ENCODE results near the gene GLT1D1.
"Not testable (repeated sequence)": the region's sequence is repeated elsewhere in the genome, so short reads cannot be mapped to it uniquely, and the experiment has no call there.

Gene GLT1D1

DNA sequence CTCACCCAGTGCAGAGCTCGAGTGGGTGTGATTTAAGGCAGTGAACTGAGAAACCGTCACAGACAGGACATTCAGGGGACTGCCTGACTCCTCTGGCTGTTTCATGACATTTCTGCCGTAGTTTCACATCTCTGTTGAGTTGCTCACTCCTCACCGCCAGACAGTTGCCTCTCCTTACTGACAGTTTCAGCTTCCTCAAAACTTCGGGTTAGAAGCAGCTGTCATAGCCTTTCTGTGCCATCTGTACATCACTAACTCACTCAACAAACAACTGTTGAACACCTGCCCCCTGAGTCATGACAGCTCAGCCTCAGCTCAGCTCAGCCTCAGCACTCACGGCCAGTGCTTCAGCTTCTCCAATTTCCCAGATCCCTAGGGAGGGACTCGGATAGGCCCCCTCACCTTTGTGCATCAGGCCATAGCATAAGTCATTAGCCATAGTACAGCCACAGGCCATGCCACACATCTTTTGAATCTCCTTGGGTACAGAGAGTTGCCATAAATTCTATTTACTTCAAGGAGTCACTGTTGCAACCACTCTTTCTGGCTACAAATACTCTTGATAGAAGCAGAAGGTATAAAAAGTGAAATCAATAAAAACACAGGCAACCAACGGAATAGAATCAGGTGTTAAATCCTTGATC is 23.3 kb upstream of the GLT1D1 start:
- TF ChIP-seq, protein P1, sequence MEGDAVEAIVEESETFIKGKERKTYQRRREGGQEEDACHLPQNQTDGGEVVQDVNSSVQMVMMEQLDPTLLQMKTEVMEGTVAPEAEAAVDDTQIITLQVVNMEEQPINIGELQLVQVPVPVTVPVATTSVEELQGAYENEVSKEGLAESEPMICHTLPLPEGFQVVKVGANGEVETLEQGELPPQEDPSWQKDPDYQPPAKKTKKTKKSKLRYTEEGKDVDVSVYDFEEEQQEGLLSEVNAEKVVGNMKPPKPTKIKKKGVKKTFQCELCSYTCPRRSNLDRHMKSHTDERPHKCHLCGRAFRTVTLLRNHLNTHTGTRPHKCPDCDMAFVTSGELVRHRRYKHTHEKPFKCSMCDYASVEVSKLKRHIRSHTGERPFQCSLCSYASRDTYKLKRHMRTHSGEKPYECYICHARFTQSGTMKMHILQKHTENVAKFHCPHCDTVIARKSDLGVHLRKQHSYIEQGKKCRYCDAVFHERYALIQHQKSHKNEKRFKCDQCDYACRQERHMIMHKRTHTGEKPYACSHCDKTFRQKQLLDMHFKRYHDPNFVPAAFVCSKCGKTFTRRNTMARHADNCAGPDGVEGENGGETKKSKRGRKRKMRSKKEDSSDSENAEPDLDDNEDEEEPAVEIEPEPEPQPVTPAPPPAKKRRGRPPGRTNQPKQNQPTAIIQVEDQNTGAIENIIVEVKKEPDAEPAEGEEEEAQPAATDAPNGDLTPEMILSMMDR (IDR thresholded peaks at IDR 0.05; ENCODE audit: borderline replicate concordance, control extremely low read depth, extremely low read depth, insufficient read depth, missing control alignments): no peak
- in situ Hi-C loops (cut with MboI; ENCODE audit: low sequenced_read_pairs, unreplicated experiment): no loop called here
- DNase-seq (ENCODE audit: low spot score): peak; percentile 73

DNA sequence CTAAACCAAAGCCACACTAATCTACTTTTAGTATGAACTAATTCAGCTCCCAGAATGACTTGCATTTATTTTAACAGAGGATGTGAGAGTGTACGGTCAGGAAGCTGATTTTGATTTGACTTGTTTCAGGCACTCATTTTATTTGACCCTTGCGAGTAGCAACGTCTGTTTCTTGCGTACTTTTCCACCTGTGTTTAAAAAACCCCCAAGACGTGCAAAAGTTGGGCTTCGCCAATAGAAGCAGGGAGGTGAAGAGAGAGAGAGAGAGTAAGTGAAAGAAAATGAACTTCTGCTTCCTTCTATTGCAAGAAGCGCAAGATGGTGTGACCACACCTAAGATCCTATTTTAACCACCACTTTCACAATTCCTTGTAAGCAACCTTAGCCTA is 22.8 kb upstream of the GLT1D1 start:
- TF ChIP-seq, protein P1 (IDR thresholded peaks at IDR 0.05; ENCODE audit: borderline replicate concordance, control extremely low read depth, extremely low read depth, insufficient read depth, missing control alignments): no peak
- in situ Hi-C loops (cut with MboI; ENCODE audit: low sequenced_read_pairs, unreplicated experiment): no loop called here
- peak; percentile 58 for DNase-seq (ENCODE audit: low spot score)

DNA sequence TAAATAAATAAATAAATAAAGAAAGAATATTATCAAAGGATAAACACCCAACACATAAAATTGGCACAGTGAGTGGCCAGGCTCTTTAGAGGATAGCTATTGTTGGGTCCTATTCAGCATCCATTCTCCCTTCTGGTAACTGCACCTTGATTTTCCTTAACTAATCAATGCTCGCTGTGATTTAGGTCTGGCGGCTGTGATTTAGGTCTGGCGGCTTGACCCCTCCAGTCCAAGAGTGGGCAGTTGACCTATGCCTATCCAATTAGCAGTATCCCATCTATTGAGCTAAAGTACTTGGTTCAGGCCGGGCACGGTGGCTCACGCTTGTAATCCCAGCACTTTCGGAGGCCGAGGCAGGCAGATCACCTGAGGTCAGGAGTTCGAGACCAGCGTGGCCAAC is 19.9 kb upstream of the GLT1D1 start:
- DNase-seq (ENCODE audit: low spot score): no peak
- TF ChIP-seq, protein P1 (IDR thresholded peaks at IDR 0.05; ENCODE audit: borderline replicate concordance, control extremely low read depth, extremely low read depth, insufficient read depth, missing control alignments): no peak
- in situ Hi-C loops (cut with MboI; ENCODE audit: low sequenced_read_pairs, unreplicated experiment): no loop called here

DNA sequence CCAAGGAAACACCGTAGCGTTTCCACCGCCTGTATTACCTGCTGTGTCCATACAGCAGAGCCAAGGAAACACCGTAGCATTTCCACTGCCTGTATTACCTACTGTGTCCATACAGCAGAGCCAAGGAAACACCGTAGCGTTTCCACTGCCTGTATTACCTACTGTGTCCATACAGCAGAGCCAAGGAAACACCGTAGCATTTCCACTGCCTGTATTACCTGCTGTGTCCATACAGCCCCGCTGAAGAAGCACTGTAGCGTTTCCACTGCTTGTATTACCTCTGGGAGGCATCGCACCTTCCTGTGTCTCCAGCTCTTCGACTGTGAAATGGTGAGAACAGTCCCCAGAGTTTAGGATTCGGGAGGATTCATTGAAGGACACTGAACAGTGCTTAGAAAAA is 13.4 kb upstream of the GLT1D1 start:
- in situ Hi-C loops (cut with MboI; ENCODE audit: low sequenced_read_pairs, unreplicated experiment): not testable (repeated sequence)

DNA sequence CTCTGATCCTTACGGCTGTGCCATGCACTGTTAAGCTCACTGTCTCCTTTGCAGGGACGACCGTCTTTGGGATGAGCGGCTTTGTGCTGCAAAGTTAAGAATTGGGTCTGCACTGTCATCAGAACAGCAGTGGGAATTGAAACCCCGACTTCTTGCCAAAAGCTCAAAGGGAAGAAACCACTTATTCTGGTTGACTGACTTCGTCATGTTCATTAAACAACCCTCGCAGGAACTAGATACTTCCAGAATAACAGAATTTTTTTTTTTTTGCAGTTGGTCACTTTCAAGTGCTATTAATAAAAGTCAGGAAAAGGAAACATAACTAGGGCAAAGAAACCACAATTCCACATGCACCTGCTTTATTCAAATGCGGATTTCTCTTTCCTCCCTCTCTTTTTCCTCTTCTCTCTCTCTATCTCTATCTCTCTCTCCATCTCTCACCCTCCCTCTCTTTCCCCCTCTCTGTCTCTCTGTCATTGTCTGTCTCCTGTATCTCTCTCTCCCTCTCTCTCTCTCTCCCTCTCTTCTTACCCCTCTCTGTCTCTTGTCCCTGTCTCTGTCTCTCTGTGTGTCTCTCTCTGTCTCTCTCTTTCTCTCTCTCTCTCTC is 12.3 kb upstream of the GLT1D1 start:
- in situ Hi-C loops (cut with MboI; ENCODE audit: low sequenced_read_pairs, unreplicated experiment): no loop called here

More for the DNA sequence above, 13.4 kb upstream of the GLT1D1 start:
- not testable (repeated sequence) for DNase-seq (ENCODE audit: low spot score)

DNA sequence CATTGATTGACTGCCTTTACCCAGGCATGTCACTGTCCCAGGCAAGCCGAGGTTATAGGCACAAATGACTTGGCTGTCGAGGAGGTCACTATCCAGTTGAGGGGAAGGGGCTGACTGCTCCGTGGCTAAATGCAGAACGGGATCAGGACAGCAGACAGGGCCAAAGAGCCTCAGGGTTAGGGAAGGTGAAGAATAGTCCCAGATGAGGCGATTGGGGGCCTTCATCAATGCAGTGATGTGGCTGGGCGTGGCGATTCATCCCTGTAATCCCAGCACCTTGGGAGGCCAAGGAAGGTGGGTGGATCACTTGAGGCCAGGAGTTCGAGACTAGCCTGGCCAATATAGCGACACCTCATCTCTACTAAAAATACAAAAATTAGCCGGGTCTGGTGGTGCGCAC is 10.7 kb upstream of the GLT1D1 start:
- TF ChIP-seq, protein P1 (IDR thresholded peaks at IDR 0.05; ENCODE audit: borderline replicate concordance, control extremely low read depth, extremely low read depth, insufficient read depth, missing control alignments): no peak
- DNase-seq (ENCODE audit: low spot score): no peak
- in situ Hi-C loops (cut with MboI; ENCODE audit: low sequenced_read_pairs, unreplicated experiment): no loop called here

More for the DNA sequence above, 12.3 kb upstream of the GLT1D1 start:
- TF ChIP-seq, protein P1 (IDR thresholded peaks at IDR 0.05; ENCODE audit: borderline replicate concordance, control extremely low read depth, extremely low read depth, insufficient read depth, missing control alignments): no peak
- DNase-seq (ENCODE audit: low spot score): no peak

DNA sequence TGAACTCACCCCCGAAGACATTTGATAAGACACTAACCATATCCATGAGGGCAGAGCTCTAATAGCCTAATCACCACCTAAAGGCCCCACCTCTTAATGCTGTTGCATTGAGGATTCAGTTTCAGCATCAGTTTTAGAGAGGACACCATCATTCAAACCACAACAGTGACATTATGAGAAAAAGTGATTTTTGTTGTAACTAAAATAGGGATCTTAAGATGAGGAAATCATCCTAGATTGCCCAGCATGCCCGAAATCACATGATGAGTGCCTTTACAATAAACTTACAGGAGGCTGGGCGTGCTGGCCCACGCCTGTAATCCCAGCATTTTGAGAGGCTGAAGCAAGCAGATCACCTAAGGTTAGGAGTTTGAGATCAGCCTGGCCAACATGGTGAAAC is 9.7 kb upstream of the GLT1D1 start:
- DNase-seq (ENCODE audit: low spot score): no peak
- in situ Hi-C loops (cut with MboI; ENCODE audit: low sequenced_read_pairs, unreplicated experiment): no loop called here
- TF ChIP-seq, protein P1 (IDR thresholded peaks at IDR 0.05; ENCODE audit: borderline replicate concordance, control extremely low read depth, extremely low read depth, insufficient read depth, missing control alignments): no peak
